ENCODE data around the gene CCDC182.

The CCDC182 gene

DNA sequence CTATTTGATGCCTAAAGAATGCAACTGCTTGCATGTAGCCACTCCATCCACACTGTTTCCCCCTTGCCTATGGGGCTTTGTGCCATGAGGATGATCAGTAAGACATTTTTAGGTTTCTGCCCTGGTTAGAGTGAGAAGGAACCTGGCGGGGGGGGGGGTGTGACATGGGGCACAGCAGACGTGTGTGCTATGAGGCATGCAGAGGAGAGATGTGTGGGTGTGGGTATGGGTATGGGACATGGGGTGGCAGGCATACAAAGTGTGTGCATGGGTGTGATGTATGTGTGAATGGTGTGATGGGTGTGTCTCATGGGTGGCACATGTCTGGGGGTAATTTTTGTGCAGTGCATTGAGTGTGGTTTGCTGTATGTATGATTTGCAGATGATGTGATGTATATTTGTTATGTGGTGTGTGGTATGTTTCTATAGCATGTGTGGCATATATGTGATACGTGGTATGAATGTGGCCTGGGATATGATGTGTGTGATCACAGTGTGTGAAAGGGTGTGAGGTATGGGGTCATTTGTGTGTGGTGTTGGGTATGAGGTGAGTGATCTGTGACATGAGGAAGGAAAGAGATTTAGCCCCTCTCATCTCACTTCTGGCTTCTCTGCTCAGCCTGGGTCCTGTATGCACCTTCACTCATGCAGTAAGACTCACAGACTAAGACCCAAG lies 14.9 kb downstream of the CCDC182 start:
- FAIRE-seq, result no peak
- DNase-seq (ENCODE audit: insufficient read length, low spot score), result no peak

DNA sequence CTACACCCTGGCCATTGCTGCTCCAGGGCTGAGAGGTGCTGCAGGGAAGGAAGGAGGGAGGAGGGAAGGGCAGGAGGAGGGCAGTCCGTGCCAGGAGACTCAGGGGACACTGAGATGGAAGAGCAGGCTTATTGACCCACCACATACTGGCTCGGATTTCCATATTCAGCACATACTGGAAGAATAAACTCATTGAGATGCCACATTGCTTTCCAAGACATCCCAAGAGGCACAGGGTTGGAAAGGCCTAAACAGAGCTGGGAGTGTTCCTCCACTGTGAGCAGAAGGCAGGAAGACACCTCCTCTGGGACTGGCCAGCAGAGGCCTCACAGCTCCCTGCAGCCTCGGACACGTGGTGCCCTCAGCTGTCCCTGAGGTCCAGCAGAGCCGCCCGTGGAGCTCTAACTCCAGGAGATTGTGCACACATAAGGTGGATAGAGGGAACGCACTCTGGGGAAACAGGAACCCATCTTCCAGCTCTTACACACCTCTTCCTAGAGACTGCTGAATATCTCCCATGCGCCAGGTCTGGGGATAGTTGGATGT lies 17.4 kb downstream of the CCDC182 start:
- FAIRE-seq, result no peak

DNA sequence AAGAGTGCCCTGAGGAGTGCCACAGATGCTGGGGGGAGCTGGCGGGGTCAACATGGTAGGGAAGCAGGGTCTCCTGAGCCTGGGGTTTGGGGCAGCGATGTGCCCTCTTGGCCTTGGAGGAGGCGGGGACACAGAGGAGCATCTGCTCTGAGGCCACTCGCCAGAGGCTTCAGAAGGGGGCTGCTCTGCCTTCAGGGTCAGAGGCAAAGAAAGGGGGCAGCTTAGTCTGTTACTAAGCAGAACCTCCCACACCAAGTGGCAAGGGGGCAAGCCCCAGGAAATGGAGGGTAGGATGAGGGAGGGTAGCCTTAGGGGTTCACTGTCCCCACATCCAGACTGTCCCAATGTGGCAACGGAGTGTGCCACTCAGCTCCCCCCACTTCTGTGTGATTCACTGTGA lies 18.3 kb downstream of the CCDC182 start:
- DNase-seq (ENCODE audit: insufficient read length, low spot score) (no peak), FAIRE-seq (no peak)

More for the DNA sequence above, 17.4 kb downstream of the CCDC182 start:
- DNase-seq (ENCODE audit: insufficient read length, low spot score), result no peak

DNA sequence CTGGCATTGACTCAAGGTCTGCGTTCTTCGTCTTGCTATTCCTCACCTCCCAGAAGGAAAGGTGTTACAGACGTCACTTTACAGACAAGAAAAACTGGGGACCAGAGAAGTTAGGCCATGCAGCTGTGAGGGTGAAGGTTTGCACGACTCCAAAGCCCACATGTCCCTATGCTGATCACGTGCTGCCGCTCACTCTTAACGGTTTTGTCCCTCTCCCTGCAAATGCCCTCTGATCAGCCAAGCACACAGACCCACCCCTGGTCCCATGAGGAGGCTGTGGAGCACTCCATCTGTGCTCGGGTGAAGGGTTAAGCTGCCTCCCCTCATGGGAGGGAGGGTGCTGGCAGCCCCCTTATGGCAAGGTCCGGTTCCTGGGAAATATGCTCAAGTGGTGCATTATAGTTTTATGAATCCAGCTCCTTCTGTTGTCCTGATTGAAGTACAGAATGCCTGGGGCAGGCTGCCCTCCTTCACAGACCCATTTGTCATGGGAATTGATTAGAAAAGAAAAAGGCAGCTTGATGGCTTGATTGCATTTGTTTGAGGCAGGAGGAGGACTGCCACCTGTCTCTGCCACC lies 18.8 kb downstream of the CCDC182 start:
- no peak for FAIRE-seq
- DNase-seq (ENCODE audit: insufficient read length, low spot score), result no peak

DNA sequence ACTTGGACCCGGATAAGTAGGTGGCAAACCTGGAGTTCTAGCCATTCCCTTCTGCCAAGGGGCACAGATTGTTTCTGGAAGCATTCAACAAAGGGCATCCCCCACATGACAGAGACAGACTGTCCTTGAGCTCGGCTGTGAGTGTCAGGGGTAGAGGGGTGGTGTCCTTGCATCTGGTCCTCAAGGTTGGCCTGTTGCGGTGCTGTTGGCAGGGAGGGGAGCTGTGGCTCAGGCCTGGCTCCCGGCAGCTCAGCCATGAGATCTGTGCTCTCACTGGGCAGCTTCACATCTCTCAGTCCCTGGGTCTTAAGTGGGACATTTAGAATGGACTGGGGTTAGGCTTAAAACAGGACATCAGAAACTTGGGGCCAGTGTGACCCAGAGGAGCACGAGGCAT lies 20.4 kb downstream of the CCDC182 start:
- DNase-seq (ENCODE audit: insufficient read length, low spot score) (no peak), FAIRE-seq (no peak)

DNA sequence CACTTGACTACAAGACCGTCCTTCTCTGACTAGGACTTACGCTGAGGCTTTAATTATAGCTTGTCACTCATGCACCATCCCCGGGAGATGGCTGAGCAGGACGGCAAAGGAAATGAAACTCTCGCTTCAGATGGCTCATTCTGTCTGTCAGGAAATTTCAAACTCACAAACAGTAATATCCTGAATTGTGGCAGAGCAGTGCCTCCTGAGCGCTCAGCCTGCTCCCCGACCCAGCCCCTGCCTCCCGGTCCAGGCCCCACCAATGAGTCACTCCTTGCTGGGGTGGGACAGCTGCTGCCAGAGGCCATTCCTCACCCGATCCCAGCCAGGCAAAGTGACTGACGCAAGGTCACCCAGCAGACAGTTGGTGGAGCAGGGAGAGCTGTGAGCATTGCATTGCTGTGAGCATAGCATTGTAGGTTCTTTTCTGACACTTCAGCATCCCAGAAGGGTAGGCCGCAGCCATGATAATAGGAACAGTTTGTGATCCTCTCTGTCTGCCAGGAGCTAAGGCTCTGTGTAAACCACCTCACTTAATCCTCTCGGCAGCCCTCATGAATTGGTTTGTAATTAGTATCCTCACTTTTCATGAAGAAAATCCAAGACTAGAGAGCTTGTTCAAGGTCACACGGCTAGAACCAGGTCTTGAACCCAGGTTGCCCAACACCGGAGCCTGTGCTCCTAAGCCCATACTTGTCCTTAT lies 20.9 kb downstream of the CCDC182 start:
- FAIRE-seq (peak; percentile 91), DNase-seq (ENCODE audit: insufficient read length, low spot score) (peak; percentile 49)

DNA sequence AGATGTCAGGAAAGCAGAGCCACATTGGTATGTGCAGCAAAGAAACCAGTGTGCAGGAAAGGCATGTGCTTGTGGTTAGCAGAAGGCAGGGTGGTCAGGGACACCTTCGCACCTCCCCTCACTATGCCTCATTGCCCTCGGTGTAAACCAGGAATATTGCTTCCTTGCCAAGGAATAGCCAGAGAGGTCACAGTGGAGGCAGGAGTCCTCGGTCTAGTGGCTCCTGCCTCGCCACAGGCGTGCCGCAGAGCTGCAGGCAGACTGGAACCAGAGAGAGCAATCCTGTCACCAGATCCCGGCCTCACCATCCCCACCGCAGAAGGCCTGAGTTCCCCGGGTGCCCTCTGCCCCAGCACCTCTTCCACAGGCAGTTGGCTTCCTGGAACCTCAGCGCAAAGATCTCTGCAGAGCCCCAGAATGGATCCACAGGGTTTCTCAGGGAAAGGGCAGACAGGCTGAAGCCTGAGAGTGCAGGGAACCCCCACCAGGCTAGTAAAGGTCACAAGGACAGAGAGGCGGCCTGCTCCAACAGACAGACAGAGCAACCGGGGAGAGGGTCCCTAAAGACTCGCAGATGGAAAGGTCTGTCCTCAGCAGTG lies 21.6 kb downstream of the CCDC182 start:
- DNase-seq (ENCODE audit: insufficient read length, low spot score), result no peak
- FAIRE-seq, result no peak

DNA sequence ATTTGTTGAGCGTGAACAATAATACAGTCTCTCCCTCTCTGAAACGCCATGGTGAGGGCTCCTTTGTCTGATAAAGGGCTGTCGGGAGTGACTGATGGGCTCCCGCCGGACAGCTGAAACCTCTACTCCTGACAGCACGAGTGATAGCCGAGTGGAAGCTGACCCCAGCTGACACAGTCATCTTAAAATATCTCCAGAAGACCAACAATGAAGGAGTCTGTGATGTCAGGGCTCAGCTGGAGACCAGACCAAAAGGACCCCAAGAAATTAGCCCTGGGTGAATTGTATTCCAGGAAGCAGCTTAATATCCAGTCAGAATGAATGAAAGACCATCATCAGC lies 22.4 kb downstream of the CCDC182 start:
- DNase-seq (ENCODE audit: insufficient read length, low spot score), result no peak
- FAIRE-seq, result no peak

DNA sequence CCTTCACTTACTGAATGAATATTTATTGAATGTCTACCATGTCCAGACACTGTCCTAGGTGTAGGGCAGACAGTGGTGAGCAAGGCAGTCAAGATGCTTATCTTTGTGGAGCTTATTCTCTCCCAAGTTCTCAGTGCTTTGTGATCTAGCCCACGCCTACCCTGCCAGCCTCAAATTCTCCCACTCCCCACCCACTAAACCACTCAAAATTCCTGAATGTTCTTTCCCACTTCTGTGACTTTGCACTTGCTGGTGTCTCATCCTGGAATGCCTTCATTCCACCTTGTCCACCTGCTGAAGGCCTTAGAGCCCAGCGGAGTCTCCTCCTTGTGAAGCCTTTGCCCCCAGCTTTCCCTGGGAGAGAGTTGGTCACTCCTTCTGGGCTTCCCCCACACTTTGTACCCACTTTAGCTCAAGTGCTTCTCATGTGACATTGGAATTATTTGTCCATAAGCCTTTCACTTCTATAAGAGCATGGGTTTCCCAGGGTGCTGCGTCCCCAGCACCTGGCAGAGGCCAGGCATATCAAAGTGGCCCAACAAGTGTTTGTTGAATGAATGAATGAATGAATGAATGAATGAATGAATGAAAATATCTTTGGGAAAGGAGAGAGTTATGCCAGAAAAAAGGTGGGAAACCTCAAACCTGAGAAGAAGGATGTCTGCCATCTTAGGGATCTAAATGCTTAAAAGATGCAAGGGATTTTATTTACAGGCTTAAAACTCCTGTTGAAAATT lies 23.0 kb downstream of the CCDC182 start:
- FAIRE-seq, result no peak

DNA sequence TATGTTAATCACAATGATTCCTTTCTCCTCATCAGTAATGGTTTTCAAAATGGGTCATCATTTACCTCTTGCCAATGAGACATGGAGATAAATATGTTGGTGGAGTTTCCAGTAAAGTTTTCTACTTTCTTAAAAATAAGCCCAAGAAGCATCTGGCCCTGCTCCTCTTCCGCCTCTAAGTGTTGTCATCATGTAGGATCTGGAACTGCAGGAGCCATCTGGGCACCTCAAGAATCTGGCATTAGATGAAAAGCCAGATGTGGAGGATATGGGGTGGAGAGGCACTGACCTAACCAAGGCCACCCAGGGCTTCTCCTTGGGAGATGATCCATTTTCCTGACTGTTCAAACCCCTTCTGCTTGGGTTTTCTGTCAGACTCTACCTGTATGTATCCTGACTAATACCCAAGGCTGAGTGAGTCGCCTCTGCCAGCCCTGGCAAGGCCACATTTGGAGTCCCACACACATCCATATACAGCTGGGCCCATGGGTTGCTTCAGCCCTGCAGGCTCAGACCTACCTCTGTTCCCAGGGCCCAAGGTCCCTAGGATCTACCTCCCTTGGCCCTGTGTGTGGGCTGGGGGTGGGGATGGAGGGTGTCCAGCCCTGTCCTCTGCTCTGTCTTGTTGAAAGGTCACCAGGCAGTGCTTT lies 24.6 kb downstream of the CCDC182 start:
- FAIRE-seq (no peak), DNase-seq (ENCODE audit: insufficient read length, low spot score) (no peak)

More for the DNA sequence above, 23.0 kb downstream of the CCDC182 start:
- no peak for DNase-seq (ENCODE audit: insufficient read length, low spot score)

DNA sequence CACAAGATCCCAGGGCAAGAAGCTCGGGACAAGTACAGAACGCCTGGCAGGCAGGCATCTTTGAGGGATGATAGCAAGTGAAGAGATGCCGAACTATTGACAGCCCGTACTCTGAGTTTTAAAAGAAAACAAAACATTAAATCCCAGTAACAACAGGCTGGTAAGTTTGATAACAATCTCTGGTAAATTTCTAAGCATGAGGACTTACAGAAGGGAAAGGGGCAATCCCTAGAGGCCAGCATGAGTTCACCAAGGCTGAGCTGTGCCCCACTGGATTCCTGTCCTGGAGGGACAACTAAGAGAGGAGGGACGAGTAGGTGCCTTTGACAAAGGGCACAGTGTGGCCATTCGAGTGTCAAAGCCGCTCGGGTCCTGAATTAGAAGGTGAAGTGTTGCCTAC lies 26.2 kb downstream of the CCDC182 start:
- DNase-seq (ENCODE audit: insufficient read length, low spot score) (no peak), FAIRE-seq (no peak)

DNA sequence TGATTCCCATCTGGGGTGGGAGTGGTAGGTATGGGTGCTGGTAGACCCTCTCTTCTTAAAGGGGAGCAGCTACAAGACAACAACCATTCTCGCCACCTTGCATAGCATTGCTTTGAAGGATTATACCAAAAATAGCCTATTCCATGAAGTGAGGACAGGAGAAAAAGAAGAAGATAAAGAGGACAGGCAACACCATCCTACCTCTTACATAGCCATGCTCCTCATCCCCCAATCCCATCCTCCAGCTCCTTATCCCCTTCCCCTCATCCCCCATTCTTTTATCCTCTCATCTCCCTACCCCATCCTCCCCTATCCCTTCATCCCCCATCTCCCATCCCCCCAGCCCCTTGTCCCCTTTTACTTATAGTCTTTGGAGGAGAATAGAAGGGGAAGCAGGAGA lies 29.1 kb downstream of the CCDC182 start:
- DNase-seq (ENCODE audit: insufficient read length, low spot score) (no peak), FAIRE-seq (no peak)

DNA sequence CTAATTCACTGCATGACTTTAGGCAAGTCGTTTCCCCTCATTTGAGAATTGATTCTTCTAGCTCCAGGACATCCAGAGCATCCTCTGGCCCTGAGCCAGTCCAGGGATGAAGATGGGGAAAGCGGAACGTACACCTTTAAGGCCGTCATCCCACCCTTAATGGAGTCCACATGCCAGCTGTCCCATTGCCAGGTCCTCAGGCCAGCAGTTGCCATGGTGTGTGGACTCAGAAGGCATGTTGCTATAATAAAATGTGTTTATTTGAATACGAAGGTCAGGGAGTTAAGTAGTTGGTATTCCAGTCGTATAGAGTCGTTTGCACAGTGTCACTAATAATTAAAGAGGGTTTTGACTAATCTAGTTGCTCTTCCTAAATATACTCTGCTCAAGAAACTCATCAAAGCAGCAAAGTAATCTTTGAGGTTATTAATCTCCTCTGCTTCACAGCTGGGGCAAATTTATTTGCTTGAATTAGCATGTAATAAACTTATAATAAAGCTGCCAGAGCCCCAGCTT lies 30.4 kb downstream of the CCDC182 start:
- no peak for DNase-seq (ENCODE audit: insufficient read length, low spot score)
- FAIRE-seq, result no peak

DNA sequence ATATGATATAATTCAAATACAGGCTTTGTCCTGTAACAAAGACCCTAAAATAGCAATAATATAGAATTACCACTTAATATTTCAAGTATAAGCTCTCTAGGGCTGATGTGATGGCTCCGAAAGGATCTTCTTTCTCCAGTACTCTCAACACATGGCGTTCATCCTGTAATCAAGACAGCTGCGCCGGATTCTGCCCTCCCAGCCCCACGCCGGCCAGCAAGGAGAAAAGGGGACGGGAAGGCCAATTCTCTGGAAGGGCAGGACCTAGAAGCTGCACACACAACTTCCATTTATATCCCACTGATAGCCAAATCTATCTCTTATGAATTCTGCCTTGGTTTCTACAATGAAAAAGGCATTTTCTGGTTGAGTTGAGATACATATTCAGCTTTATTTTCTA lies 32.0 kb downstream of the CCDC182 start:
- FAIRE-seq, result no peak
- no peak for DNase-seq (ENCODE audit: insufficient read length, low spot score)

DNA sequence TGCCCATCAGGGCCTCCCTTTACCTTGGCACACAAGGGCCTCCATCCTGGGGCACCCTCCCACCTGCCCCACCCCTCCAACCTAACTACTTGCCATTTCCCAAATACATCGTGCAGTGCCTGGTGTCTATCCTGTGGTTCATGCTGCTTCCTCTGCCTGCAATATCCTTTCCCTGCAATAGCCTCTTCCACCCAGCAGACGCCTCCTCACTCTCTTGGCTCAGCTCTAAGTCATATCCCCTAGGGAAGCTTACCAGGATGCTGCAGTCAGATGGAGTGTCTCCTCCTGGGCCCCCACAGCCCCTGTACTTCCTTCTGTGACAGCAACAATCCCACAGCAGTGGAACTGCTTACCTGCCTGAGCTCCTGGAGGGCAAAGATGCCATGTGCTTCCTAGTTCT lies 36.7 kb downstream of the CCDC182 start:
- FAIRE-seq (no peak), DNase-seq (ENCODE audit: insufficient read length, low spot score) (no peak)

DNA sequence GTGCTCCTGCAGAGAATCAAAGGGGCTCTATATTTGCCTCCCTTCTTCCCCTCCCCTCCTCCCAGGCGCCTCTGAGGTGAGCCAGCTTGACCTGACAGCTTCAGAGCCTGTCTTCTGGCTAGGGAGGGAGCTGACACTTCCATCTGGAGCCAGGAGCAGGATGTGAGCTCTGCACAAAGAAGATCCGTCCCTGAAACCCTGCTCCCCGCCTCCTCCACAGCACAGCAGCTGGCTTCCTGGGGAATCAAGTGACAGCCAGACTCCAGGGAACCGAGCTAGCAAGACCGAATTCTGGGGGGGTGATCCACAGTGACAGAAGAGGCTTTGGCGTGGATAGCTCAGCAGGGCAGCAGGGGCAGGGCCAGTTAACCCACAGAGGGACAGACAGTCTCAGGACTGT lies 37.2 kb downstream of the CCDC182 start:
- no peak for DNase-seq (ENCODE audit: insufficient read length, low spot score)
- no peak for FAIRE-seq

DNA sequence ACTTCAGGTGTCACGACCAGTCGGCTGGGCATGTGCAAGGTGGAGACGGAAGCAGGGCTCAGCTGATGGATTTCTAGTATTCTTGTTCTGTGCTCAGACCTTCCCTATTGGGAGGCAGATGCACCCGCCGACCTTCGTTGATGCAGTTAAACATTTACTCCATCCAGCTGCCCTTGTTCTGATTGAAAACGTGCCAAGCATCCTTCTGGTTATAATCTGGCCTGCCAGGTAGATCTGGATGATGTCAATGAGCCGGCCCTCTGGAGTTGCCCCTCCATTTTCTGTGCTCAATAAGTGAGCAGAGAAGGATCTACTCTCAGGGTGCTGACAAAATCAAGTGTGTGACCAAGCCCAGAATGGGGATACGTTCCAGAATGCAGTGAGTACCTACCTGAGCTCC lies 38.3 kb downstream of the CCDC182 start:
- DNase-seq (ENCODE audit: insufficient read length, low spot score), result no peak
- FAIRE-seq, result no peak

DNA sequence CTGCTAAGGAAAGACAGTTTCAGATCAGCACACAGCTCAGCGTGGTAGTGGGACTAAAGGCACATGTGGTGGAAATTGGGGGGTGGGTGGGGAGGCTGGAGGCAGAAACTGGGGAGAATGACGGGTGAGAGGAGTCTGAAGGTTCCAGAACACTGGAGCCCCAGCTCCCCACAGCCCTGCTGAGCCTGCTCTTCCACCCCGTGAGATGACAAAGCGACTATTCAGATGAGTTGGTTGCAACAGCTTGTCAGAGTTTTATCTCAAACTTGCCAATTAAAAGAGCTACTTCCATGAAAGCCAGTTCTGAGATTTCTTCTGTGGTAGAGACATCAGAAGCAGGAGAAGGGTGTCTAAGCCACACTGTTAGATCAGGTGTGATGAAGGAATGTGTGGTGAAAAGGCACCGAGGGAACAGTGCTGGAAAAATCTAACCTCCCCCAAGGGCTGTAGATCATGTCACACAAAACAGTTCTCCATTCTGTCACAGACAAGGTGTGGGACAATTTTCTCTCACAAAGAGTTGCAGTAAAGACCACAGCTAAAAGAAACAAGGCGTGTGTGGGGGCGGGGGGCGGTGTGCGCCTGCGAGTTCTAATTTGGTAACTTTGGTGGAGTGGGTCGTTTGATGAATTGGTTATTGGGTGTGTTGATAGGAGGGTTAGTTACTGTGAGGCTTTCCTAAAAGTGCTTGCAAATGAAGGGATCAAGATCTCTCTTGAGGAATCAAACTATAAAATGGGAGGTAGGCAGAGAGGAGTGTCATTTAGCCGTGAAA lies 39.0 kb downstream of the CCDC182 start:
- FAIRE-seq (no peak), DNase-seq (ENCODE audit: insufficient read length, low spot score) (no peak)

DNA sequence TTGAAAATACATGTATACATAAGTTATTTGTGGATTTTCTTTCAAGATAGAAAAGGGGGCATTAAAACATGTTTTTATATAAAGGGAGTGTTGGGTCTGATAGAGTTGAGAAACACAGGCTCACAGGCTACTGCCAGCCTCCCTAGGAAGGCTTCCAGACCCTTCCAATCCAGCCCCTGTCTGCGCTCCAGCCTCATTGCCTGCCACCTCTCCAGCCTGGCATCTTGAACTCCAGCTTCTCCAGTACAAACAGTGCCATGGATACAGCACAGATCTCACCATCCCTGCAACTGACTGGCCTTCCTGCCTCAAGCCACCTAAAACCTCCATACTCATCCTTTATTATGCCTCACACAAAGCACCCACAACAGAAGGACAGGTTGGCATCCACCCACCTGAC lies 40.7 kb downstream of the CCDC182 start:
- FAIRE-seq (no peak), DNase-seq (ENCODE audit: insufficient read length, low spot score) (no peak)

DNA sequence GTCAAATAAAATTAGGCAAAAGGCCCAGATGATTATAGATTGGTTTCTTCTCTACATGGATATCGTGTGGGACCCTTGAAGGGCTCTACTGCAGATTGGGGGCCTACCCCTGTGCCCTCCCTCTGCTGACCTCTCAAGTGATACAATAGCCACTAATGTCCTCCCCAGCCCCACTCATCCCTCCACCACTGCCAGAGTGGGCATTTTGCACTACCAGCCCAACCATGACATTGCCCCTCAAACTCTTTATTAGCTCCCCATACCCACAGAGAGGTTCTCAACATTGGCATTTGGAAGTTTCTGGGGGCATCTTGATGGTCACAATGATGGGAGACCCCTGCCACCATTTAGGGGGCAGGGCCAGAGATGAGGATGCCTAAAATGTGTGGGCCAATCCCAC lies 41.8 kb downstream of the CCDC182 start:
- FAIRE-seq (no peak), DNase-seq (ENCODE audit: insufficient read length, low spot score) (no peak)
